ENCODE data around the gene VWA8.

Gene VWA8

DNA sequence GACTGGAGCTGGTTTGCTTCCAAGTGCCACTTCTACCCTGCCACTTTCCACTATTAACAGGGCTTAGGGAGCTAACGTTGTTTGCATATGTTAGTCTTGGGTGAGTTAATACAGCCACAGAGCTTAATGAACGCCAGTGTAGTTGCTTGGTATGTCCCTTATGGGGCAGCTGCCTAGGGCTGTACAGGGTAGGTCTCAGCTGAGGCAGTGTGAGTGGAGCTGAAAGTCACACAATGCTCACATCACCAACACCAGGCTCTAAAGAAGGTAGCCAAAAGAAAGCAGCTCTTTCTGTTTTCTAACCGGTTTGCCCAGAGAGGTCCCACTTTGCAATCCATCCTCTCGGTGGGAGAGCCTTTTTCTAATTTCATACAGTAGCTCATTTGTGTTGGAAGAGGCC, 317.4 kb downstream of the VWA8 start:
- no peak overlapping the region for H3K9ac ChIP-seq (ENCODE audit: low read length)
- H3K36me3 ChIP-seq (replicated peaks; ENCODE audit: insufficient read depth, low read length), result no peaks in the 10 kb centered on the region
- no peak overlapping the region for H3K4me3 ChIP-seq (ENCODE audit: low read length)
- H3K27ac ChIP-seq (ENCODE audit: low read length), result no peak overlapping the region
- no peaks in the 10 kb centered on the region for H4K20me1 ChIP-seq (ENCODE audit: insufficient read depth, low read length)
- H3F3A ChIP-seq (ENCODE audit: insufficient read depth, low read length), result no peaks in the 10 kb centered on the region
- no peaks in the 10 kb centered on the region for H3K4me1 ChIP-seq (ENCODE audit: low read length)
- no peaks in the 10 kb centered on the region for H3K9me3 ChIP-seq (replicated peaks; ENCODE audit: insufficient read depth, low read length)
- no peak for DNase-seq
- no peak overlapping the region for H2AFZ ChIP-seq (ENCODE audit: low read length)
- no peaks in the 10 kb centered on the region for H3K79me2 ChIP-seq (ENCODE audit: low read length)
- no peaks in the 10 kb centered on the region for H3K9me2 ChIP-seq (replicated peaks; ENCODE audit: insufficient read depth, low read length)
- no peak overlapping the region for H3K4me2 ChIP-seq (ENCODE audit: low read depth, low read length)
- TF ChIP-seq EZH2 (optimal IDR thresholded peaks at IDR 0.05; ENCODE audit: low read depth, low read length) (no peak), CTCF (IDR thresholded peaks at IDR 0.05; ENCODE audit: low read length) (no peak), EZH2phosphoT487 (IDR thresholded peaks at IDR 0.05; ENCODE audit: low read length) (no peak)
- no peaks in the 10 kb centered on the region for H3K27me3 ChIP-seq (replicated peaks; ENCODE audit: insufficient read depth, low read length)

GRCh38 chr13:41641961-41642360, 318.9 kb downstream of the VWA8 start:
- H3F3A ChIP-seq (ENCODE audit: insufficient read depth, low read length), result no peaks in the 10 kb centered on the region
- no peaks in the 10 kb centered on the region for H3K4me1 ChIP-seq (ENCODE audit: low read length)
- no peaks in the 10 kb centered on the region for H3K27me3 ChIP-seq (replicated peaks; ENCODE audit: insufficient read depth, low read length)
- H3K9me2 ChIP-seq (replicated peaks; ENCODE audit: insufficient read depth, low read length), result no peaks in the 10 kb centered on the region
- H4K20me1 ChIP-seq (ENCODE audit: insufficient read depth, low read length), result no peaks in the 10 kb centered on the region
- no peak overlapping the region for H3K4me2 ChIP-seq (ENCODE audit: low read depth, low read length)
- H3K4me3 ChIP-seq (ENCODE audit: low read length), result no peak overlapping the region
- no peak for DNase-seq
- no peak overlapping the region for H3K9ac ChIP-seq (ENCODE audit: low read length)
- H2AFZ ChIP-seq (ENCODE audit: low read length), result no peak overlapping the region
- H3K79me2 ChIP-seq (ENCODE audit: low read length), result no peaks in the 10 kb centered on the region
- no peaks in the 10 kb centered on the region for H3K9me3 ChIP-seq (replicated peaks; ENCODE audit: insufficient read depth, low read length)
- no peaks in the 10 kb centered on the region for H3K36me3 ChIP-seq (replicated peaks; ENCODE audit: insufficient read depth, low read length)
- H3K27ac ChIP-seq (ENCODE audit: low read length), result no peak overlapping the region
- TF ChIP-seq CTCF (IDR thresholded peaks at IDR 0.05; ENCODE audit: low read length) (no peak), EZH2 (optimal IDR thresholded peaks at IDR 0.05; ENCODE audit: low read depth, low read length) (no peak), EZH2phosphoT487 (IDR thresholded peaks at IDR 0.05; ENCODE audit: low read length) (no peak)

DNA sequence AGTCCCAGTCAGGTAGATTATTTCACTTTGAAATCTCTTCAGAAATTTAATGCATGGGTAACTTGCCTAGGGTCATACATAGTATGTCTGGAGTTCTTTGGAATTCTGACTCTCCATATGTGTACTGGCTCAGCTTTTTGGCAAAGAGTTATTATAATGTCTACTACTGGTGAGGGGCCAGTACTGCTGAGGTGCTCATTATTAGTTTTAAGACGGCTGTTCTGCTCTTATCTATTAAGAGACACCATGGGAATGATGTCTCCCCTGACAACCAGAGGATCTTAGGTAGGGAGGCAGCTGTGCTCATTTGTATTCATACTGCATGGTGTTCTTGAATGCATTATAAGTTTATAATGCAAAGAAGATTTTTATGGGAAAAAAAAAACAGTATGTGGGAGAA, 319.5 kb downstream of the VWA8 start:
- H3K36me3 ChIP-seq (replicated peaks; ENCODE audit: insufficient read depth, low read length), result no peaks in the 10 kb centered on the region
- no peaks in the 10 kb centered on the region for H3K27me3 ChIP-seq (replicated peaks; ENCODE audit: insufficient read depth, low read length)
- no peak overlapping the region for H3K4me3 ChIP-seq (ENCODE audit: low read length)
- no peaks in the 10 kb centered on the region for H3K4me1 ChIP-seq (ENCODE audit: low read length)
- H3F3A ChIP-seq (ENCODE audit: insufficient read depth, low read length), result no peaks in the 10 kb centered on the region
- no peaks in the 10 kb centered on the region for H3K9me2 ChIP-seq (replicated peaks; ENCODE audit: insufficient read depth, low read length)
- H3K79me2 ChIP-seq (ENCODE audit: low read length), result no peaks in the 10 kb centered on the region
- no peak overlapping the region for H3K9ac ChIP-seq (ENCODE audit: low read length)
- no peak overlapping the region for H3K4me2 ChIP-seq (ENCODE audit: low read depth, low read length)
- no peak for DNase-seq
- H4K20me1 ChIP-seq (ENCODE audit: insufficient read depth, low read length), result no peaks in the 10 kb centered on the region
- H2AFZ ChIP-seq (ENCODE audit: low read length), result no peak overlapping the region
- H3K9me3 ChIP-seq (replicated peaks; ENCODE audit: insufficient read depth, low read length), result no peaks in the 10 kb centered on the region
- TF ChIP-seq EZH2 (optimal IDR thresholded peaks at IDR 0.05; ENCODE audit: low read depth, low read length) (no peak), CTCF (IDR thresholded peaks at IDR 0.05; ENCODE audit: low read length) (no peak), EZH2phosphoT487 (IDR thresholded peaks at IDR 0.05; ENCODE audit: low read length) (no peak)
- no peak overlapping the region for H3K27ac ChIP-seq (ENCODE audit: low read length)
